ENCODE data around the gene XYLT1. TPM values are rescaled to one million over a fixed set of nuclear protein-coding genes. Genes with fewer than 3 reads are reported as not detected.

Gene XYLT1
- total and polyA plus RNA-seq, 12 donors = 0.29 to 4.0 (median 1.6) TPM

DNA sequence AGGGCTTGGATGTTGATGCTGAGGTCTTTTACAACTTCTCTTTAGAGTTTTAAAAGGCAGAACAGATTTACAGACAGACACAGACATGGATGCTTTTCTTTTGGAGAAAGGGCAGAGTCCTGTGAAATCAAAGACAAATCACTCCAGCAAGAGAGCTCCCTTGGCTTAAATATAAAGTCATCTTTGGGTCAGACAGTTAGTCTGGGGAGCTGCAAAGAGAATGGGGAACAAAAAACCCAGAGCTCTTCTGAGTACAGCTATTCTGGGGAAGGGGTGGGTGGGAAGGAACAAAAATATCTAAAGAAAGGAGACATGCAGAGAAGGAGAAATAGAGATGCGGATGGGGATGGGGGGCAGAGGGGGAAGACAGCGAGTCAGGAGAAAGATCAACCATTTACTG lies 266.6 kb downstream of the XYLT1 start:
- ATAC-seq = no peak
- intact Hi-C loops (cut with DNase I) = loop anchor here in 1 of 10 donors (10.0 kb wide), 1 partner anchor 261 kb away; no protein-coding TSS in a partner anchor
- Histone ChIP-seq H3K9me3 (no peaks in the 10 kb centered on the region), H3K4me3 (no peak overlapping the region), H3K36me3 (peaks cover 0 to 11% (median 0%) of the 10 kb centered on the region in 9 donors), H3K27me3 (peaks cover 0 to 15% (median 0%) of the 10 kb centered on the region in 7 donors), H3K4me1 (peaks cover 0 to 21% (median 0%) of the 10 kb centered on the region in 9 donors), H3K27ac (no peak overlapping the region)
- DNase-seq = no peak
- WGBS, 2 donors = 75 to 89% methylated on average over 2 of the region's 2 CpGs
- TF ChIP-seq, protein P1, sequence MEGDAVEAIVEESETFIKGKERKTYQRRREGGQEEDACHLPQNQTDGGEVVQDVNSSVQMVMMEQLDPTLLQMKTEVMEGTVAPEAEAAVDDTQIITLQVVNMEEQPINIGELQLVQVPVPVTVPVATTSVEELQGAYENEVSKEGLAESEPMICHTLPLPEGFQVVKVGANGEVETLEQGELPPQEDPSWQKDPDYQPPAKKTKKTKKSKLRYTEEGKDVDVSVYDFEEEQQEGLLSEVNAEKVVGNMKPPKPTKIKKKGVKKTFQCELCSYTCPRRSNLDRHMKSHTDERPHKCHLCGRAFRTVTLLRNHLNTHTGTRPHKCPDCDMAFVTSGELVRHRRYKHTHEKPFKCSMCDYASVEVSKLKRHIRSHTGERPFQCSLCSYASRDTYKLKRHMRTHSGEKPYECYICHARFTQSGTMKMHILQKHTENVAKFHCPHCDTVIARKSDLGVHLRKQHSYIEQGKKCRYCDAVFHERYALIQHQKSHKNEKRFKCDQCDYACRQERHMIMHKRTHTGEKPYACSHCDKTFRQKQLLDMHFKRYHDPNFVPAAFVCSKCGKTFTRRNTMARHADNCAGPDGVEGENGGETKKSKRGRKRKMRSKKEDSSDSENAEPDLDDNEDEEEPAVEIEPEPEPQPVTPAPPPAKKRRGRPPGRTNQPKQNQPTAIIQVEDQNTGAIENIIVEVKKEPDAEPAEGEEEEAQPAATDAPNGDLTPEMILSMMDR (IDR thresholded peaks at IDR 0.05) = no peak

DNA sequence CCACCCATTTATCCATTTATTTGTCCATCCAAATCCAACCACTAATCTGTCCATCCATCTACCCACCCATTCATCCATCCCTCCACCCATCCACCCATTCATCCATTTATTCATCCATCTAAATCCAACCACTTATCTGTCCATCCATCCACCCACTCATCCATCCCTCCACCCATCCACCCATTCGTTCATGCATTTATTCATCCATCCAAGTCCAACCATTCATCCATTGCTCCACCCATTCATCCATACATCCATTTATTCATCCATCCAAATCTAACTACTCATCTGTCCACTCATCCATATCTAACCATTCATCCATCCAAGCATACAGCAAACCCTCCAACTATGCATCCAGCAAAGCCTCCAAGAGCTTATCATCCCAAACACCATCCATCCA lies 267.3 kb downstream of the XYLT1 start:
- TF ChIP-seq, protein P1 (IDR thresholded peaks at IDR 0.05) = no peak
- no peak for ATAC-seq
- Histone ChIP-seq H3K27ac (no peak overlapping the region), H3K4me3 (no peak overlapping the region), H3K9me3 (no peaks in the 10 kb centered on the region), H3K27me3 (peaks cover 0 to 9% (median 0%) of the 10 kb centered on the region in 7 donors), H3K4me1 (peaks cover 0 to 21% (median 0%) of the 10 kb centered on the region in 9 donors), H3K36me3 (peaks cover 0 to 16% (median 0%) of the 10 kb centered on the region in 9 donors)
- DNase-seq = no peak
- intact Hi-C loops (cut with DNase I) = loop anchor here in 1 of 10 donors (10.0 kb wide), 1 partner anchor 261 kb away; no protein-coding TSS in a partner anchor
- WGBS, 2 donors = 80 to 81% methylated on average over 1 of the region's 1 CpG

DNA sequence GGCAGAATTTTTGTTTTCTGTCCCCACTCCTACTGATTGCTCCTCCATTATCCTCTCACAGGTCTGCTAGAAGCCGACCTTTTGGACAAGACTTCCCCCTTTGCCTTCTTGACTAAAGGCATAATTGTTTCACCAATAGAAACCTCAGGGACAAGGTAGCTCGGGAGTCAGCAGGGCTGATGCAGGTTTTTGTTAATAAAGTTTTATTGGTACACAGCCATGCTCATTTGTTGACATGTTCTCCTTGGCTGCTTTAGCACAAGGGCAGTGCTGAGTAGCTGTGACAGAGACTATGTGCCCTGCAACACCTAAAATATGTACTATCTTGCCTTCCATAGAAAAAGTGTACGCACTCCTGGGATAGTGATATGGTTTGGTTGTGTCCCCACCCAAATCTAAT lies 271.6 kb downstream of the XYLT1 start:
- no peak for DNase-seq
- H3K27me3 ChIP-seq = peaks cover 0 to 3% (median 0%) of the 10 kb centered on the region in 7 donors
- no peak for ATAC-seq
- 92 to 96% methylated on average over 3 of the region's 3 CpGs for WGBS, 2 donors
- no peak overlapping the region for H3K4me3 ChIP-seq
- peaks cover 0 to 6% (median 0%) of the 10 kb centered on the region in 9 donors for H3K4me1 ChIP-seq
- intact Hi-C loops (cut with DNase I) = loop anchor here in 4 of 10 donors (10.0 kb wide), 2 partner anchors 266 to 276 kb away; partner anchors contain the start of gene XYLT1 (in 1 of the 4)
- H3K9me3 ChIP-seq = no peaks in the 10 kb centered on the region
- H3K27ac ChIP-seq = no peak overlapping the region
- TF ChIP-seq, protein P1 (IDR thresholded peaks at IDR 0.05) = no peak
- peaks cover 0 to 28% (median 0%) of the 10 kb centered on the region in 9 donors for H3K36me3 ChIP-seq

DNA sequence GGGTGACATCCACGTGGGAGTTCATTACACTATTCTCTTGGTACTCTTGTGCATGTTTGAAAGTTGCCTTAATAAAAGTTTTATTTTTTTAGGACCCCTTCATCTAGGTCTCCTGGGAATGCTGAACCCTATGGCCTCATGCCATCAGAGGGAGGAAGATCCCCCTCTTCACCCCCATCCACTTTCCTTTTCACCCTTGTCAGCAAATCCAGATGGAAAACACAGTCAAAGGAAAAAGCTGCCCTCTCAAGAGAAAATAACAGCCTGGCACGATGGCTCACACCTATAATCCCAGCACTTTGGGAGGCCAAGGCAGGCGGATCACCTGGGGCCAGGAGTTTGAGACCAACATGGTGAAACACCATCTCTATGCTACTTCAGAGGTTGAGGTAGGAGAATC lies 274.2 kb downstream of the XYLT1 start:
- WGBS, 2 donors = 75 to 80% methylated on average over 3 of the region's 3 CpGs
- ATAC-seq (no peak), DNase-seq (no peak)
- Histone ChIP-seq H3K4me3 (no peak overlapping the region), H3K36me3 (peaks cover 0 to 28% (median 0%) of the 10 kb centered on the region in 9 donors), H3K4me1 (no peaks in the 10 kb centered on the region), H3K27ac (no peak overlapping the region), H3K27me3 (no peaks in the 10 kb centered on the region), H3K9me3 (no peaks in the 10 kb centered on the region)
- TF ChIP-seq, protein P1 (IDR thresholded peaks at IDR 0.05) = no peak
- intact Hi-C loops (cut with DNase I) = loop anchor here in 4 of 10 donors (10.0 kb wide), 2 partner anchors 268 to 278 kb away; partner anchors contain the start of gene XYLT1 (in 1 of the 4)

Data from heart right ventricle (tissue), 16 donors.